ENCODE measurements around the gene HTR2B.
A peak's percentile ranks its signal among the peaks of the same experiment; 100 is the strongest.
"Not testable (repeated sequence)": the region's sequence is repeated elsewhere in the genome, so short reads cannot be mapped to it uniquely, and the experiment has no call there.

HTR2B gene

GRCh38 chr2:231124838-231125568 lies at the start of gene HTR2B:
HTR2B (minus strand) TSS chr2:231125042; CDS start chr2:231123764, 1,278 bp downstream.
- peak; percentile 10 for DNase-seq

- no peak for DNase-seq
Observed at GRCh38 chr2:231174211-231174651, 49.4 kb upstream of the HTR2B start.

DNA sequence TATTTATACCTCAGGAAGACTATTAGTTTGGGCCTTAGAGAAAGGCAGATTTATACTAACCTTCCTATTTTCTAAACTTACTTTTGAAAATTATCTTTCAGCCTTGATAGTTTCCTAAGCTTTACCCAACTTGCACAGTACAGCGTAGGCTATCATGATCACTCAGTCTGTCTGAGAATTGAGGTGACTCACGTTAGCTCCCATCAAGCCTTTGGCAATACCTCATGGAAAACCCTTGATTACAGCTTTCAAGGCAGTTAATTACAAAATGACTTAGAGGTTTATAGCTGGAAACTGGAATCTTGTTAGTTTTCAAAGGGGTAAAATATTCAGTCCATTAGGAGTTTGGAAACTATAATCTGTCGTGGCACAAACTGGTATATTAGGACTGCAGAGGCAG lies 47.2 kb upstream of the HTR2B start:
- DNase-seq: no peak

- no peak for DNase-seq
Observed at GRCh38 chr2:231170055-231170454, 45.2 kb upstream of the HTR2B start.

DNA sequence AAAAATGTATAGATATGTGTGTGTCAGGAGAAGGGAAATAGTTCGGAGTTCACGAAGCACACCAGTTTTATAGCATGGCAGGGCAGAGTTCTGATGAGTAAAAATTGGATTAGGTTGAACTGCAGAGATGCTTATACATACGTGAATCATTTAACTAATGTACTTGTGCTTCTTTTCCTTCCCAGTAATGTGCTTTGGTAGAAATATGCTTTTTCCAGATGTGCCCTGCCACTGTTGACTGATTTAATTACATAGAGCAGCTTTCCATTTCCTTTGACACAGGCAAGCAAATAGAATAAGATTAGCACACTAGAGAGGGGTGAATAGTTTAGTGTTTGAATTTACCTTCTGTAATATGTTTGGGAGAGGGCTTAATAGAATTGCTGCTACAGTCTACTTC lies 44.6 kb upstream of the HTR2B start:
- no peak for DNase-seq

DNA sequence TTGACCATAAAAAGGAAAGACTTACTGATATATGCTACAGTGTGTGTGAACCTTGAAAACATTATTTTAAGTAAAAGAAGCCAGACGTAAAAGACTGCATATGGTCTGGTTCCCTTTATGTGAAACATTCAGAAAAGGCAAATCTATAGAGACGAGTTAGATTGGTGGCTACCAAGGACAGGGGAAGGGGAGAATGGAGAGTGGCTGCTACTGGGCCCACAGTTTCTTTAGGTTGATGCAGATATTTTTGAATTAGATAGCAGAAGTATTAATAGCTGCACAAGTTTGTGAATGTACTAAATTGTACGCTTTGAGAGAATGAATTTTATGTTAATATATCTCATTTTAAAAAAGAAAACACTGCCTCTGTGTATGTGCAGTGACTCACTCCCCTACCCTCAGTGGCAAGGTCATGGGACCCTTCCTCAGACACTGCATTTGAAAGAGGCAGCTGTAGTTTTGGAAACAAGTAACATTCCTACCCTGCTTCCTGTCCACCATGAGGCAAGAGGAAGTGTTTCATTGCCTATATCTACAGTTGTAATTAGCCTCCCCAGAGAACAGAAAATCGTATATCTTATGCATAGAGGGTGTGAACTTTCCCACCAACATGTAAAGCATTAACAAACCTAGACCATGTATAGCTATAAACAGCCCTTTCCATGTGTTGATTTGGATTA lies 43.8 kb upstream of the HTR2B start:
- DNase-seq: no peak

DNA sequence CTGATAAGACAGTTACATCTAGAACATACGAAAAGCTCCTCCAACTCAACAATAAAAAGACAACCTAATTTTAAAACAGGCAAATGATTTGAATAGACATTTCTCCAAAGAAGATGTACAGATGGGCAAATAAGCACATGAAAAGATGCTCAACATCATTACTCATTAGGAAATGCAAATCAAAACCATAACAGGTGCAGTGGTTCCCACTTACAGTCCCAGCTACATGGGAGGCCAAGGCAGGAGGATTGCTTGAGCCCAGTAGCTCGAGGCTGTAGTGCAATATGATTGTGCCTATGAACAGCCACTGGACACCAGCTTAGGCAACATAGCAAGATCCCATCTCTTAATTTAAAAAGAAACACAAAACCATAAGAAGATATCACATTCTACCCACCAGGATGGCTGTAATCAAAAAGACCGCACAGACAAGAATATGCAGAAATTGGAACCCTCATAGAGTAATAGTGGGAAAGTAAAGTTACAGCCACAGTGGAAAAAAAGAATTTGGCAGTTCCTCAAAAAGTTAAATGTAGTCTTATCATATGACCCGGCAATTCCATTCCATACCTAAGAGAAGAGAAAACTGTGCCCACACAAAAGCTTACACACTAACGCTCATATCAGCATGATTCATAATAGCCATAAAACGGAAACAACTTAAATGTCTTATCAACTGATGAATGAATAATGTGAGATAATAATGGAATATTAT lies 43.1 kb upstream of the HTR2B start:
- DNase-seq: no peak

DNA sequence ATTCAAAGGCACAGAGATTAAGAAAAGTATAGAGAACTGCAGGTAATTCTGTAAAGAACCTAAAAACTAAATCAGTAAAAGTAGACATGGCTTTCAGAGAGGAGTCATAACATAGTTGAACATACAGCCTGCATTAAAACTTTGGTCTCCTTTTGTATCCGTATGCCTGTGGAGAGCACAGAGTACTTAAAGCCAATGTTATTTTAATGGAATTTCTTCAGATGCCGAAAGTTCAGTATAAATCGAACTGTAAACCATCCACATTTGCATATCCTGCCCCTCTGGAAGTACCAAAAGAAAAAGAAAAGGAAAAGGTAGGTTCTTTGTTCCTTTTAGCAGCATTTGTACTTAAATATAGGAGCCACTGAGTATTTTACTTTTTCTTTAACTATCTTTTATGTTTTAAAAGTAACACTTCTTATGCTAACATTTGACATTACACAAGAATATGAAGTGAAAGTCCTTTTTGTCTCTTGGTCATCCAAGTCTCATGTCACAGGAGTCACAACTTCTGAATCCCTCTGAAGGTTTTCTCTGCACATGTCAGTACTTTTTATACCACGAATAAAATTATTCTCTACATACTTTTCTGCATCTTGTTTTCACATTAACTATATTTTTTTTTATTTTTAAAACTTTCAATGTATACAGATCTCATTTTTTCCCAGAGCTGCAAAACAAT lies 38.7 kb upstream of the HTR2B start:
- no peak for DNase-seq

DNA sequence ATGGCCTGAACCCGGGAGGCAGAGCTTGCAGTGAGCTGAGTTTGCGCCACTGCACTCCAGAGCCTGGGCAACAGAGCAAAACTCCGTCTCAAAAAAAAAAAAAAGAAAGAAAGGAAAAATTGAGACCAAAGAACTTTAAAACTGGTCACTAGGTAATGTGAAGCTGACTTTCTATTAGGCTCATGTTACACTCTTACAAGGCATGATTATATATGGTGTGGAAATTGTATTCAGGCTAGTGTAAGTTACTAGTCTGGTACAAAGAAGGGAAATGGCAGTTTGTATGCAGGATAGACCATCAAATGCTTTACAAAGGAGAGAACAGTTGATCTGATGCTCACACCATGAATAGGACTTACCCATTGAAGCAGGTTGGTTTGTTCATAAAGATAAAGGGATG lies 38.2 kb upstream of the HTR2B start:
- no peak for DNase-seq

DNA sequence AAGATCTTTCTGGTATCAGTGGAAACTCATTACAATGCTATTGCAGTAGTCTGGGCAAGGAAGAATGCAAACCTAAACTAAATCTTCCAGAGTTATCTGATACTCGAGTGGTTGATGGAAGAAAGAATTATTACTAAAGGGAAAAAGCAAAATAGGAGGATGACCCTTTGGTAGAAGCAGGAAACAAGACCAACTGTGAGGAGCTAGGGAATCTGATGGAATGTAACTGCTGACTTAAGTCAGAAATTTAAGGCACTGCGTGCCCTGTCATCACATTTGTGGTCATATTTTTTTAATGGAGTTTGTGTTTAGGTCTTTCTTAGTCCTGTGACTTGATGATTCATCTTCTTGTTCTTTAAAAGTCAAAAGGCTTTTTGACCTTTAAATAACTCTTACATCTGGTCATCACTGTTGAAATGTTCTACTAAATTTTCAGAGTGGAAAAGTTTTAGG lies 37.1 kb upstream of the HTR2B start:
- DNase-seq: no peak

GRCh38 chr2:231161252-231161839 lies 36.5 kb upstream of the HTR2B start:
- DNase-seq: no peak

- DNase-seq: no peak
Observed at GRCh38 chr2:231160701-231161100, 35.9 kb upstream of the HTR2B start.

- no peak for DNase-seq
Observed at GRCh38 chr2:231159306-231159705, 34.5 kb upstream of the HTR2B start.

GRCh38 chr2:231152800-231153557 lies 28.1 kb upstream of the HTR2B start:
- DNase-seq: no peak

GRCh38 chr2:231146665-231147064 lies 21.8 kb upstream of the HTR2B start:
- no peak for DNase-seq

- no peak for DNase-seq
Observed at GRCh38 chr2:231144896-231145295, 20.1 kb upstream of the HTR2B start.

- DNase-seq: not testable (repeated sequence)
Observed at GRCh38 chr2:231140808-231141207, 16.0 kb upstream of the HTR2B start.

DNA sequence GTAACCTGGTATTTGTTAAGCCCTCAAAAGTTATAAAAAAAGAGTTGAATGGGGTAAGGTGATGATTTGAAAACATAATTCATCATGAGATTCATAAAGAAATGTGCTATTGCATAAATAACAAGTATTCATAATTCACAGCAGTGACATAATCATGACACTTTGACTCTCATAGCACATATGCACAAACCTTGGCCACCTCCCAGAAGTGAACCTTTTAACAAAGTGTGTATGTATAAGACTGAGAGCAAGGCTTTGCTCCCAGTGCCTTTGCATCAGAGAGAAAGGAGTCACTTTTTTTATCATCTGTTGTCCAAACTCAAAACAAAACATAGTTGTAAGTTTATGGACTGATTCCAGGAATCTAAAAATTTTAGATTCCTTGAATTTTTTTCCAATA lies 15.0 kb upstream of the HTR2B start:
- DNase-seq: no peak

- no peak for DNase-seq
Observed at GRCh38 chr2:231138699-231139098, 13.9 kb upstream of the HTR2B start.

DNA sequence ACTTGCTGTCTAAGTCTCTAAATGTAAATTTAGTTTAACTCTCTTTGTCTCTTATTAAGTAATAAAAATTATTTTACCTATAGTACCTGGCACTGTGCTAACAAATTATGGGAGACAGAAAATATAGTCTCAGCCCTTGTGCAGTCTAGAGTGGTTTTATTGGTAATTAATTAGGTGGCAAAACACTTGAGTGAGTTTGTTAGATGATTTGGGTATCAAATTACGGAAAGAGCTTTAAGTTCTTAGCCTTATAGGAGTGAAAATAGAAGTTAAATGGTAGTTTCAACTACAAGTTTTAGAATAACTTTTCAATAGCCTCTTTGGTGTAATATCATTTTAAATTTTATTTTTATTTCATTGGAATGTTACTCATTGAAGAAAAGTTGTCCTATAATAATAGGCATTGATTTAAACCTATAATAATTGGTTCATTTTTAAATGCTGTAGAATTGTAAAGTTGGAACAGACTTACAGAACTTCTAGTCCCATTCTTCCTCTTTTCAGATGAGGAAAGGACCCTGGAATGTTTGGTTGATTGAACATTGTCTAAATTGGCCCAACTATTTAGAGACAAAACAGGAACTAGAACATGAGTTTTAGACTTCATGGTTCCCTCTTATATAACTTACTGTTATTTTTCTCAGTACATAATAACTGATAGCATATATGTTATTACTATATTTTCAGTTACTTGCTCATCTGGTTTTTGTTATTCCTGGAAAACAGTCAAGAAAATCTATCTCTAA lies 10.2 kb upstream of the HTR2B start:
- DNase-seq: no peak

All from stimulated activated CD4-positive, alpha-beta T cell treated with anti-CD3 and anti-CD28 coated beads, Interleukin-15, amount 100 ng/mL, for 24 hours (primary cell).